Neutrophil (primary cell): Measurements from ENCODE around the gene POLR1D.

Experiments
- H3K27ac ChIP-seq: fragments of 200-600 bp; sonication (generic); 2 replicates; pipeline ENCODE4 v1.5.1; 2016; ENCODE audit warnings: mild to moderate bottlenecking, moderate library complexity
- H3K27me3 ChIP-seq: fragments of 200-600 bp; sonication (generic); 2 replicates; pipeline ENCODE4 v1.6.0; 2016; ENCODE audit warnings: mild to moderate bottlenecking
- H3K36me3 ChIP-seq: fragments of 200-600 bp; sonication (generic); 2 replicates; pipeline ENCODE4 v1.5.1; 2017
- H3K4me1 ChIP-seq, 2 experiments: fragments of 200-600 bp in 1 of 2; sonication (generic) in 1 of 2; 1 replicate in 1 of 2; 2 replicates in 1 of 2; pipeline versions ENCODE4 v1.5.1 to v1.6.1; 2013 to 2016; ENCODE audit warnings: low read depth in 1 of 2, low read length in 1 of 2, mild to moderate bottlenecking in 1 of 2, moderate library complexity in 1 of 2; ENCODE audit not compliant: control insufficient read depth in 1 of 2, insufficient read depth in 1 of 2
- H3K4me3 ChIP-seq, 2 experiments: fragments of 200-600 bp in 1 of 2; sonication (generic) in 1 of 2; 1 replicate in 1 of 2; 2 replicates in 1 of 2; pipeline ENCODE4 v1.5.1; 2013 to 2016; ENCODE audit warnings: low read depth in 1 of 2, low read length in 1 of 2, mild to moderate bottlenecking in 1 of 2, moderate library complexity in 1 of 2
- H3K9me3 ChIP-seq: fragments of 200-600 bp; sonication (generic); 2 replicates; pipeline ENCODE4 v1.5.1; 2016
- CTCF ChIP-seq: fragments of 200-600 bp; sonication (generic); IDR thresholded peaks from 2 replicates; pipeline ENCODE4 v1.5.1; 2016; ENCODE audit warnings: antibody characterized with exemption

Gene POLR1D

DNA sequence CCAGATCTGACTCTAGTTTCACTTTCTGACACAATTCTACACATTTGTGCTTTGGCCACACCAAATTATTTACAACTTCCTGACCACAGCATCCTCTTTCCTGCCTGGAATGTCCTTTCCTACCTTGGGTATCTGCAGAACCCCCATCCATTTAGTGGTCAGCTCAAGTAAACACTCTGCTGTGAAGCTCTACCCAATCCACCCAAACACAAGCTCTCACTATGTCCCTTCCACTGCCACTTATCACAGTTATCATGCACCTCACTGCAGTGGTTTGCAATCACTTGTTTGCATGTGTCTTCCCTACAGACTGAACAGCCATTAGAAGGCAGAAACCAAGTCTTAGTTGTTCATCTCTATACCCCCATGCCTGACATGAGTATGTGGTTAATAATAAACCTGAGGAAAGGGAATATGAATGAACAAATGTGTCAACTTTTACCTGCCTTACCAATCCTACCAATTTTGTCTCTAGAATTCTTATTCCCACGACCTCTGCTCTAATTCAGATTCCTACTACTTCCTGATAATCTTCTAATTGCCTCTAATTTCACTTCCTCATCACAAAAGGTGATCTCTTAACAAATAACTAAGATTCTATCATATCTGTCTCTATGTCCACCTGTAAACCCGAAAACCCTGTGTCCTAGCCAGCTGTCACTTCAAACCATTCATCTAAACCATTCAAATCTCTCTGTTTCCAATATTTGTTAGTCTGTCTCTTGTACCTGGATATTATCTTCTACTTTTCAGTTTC lies 26.5 kb upstream of the POLR1D start:
- Histone ChIP-seq H3K27ac (no peak overlapping the region), H3K4me3 (no peak overlapping the region), H3K27me3 (no peaks in the 10 kb centered on the region), H3K36me3 (no peaks in the 10 kb centered on the region), H3K4me1 (no peaks in the 10 kb centered on the region), H3K9me3 (no peaks in the 10 kb centered on the region)
- TF ChIP-seq CTCF = no peak

GRCh38 chr13:27599096-27599495 lies 22.6 kb upstream of the POLR1D start:
- Histone ChIP-seq H3K27ac (no peak overlapping the region), H3K9me3 (no peaks in the 10 kb centered on the region), H3K4me1 (no peaks in the 10 kb centered on the region), H3K4me3 (no peak overlapping the region), H3K36me3 (no peaks in the 10 kb centered on the region), H3K27me3 (no peaks in the 10 kb centered on the region)
- no peak for TF ChIP-seq CTCF

- Histone ChIP-seq H3K36me3 (no peaks in the 10 kb centered on the region), H3K27ac (no peak overlapping the region), H3K27me3 (no peaks in the 10 kb centered on the region), H3K9me3 (no peaks in the 10 kb centered on the region), H3K4me3 (no peak overlapping the region), H3K4me1 (no peaks in the 10 kb centered on the region)
- TF ChIP-seq CTCF = no peak
These were observed 21.7 kb upstream of the POLR1D start for GRCh38 chr13:27599845-27600553.

DNA sequence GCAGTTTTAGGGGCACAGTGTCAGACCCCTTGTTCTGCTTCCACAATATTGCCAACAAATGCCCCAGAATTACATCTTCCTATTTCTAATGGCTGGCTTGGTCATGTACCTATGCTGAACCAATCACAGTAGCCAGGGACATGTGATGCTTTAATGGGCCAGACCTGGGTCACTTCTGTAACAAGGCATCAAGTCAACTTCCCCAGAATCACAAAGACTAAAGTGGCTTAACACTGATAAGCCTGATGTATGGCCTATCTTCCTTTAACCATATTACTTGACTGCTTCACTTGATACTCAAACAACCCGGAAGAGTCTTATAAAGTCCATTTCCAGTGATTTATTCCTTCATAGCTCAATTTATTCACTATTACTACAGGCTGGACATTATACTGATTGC lies 21.0 kb upstream of the POLR1D start:
- Histone ChIP-seq H3K27me3 (no peaks in the 10 kb centered on the region), H3K4me3 (no peak overlapping the region), H3K27ac (no peak overlapping the region), H3K9me3 (no peaks in the 10 kb centered on the region), H3K4me1 (no peaks in the 10 kb centered on the region), H3K36me3 (no peaks in the 10 kb centered on the region)
- TF ChIP-seq CTCF = no peak

DNA sequence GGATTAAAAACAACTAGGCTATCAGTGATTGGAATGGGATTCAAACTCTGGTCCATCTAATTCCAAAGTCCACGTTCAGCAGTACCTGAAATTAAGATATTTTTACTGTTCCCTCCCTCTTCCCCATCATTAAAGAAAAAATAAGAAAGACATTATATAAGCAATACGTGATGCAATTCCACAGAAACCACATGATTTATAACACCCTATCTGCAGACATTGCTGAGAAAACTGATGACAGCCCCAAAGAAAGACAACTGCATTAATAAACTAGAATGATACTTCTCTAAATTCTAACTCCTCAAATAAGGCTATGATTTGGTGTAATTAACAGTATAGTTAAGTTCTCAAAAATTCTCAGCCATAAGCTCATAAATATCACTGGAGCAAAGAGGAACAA lies 20.5 kb upstream of the POLR1D start:
- H3K27ac ChIP-seq = no peak overlapping the region
- no peaks in the 10 kb centered on the region for H3K4me1 ChIP-seq
- no peaks in the 10 kb centered on the region for H3K27me3 ChIP-seq
- TF ChIP-seq CTCF = no peak
- H3K9me3 ChIP-seq = no peaks in the 10 kb centered on the region
- H3K36me3 ChIP-seq = no peaks in the 10 kb centered on the region
- H3K4me3 ChIP-seq = no peak overlapping the region
